T-helper 2 cell treated with Interferon-gamma antibody and Interleukin-4, amounts not matched to agents 5 μg/mL and 100 μg/mL, for 36 hours (primary cell): ENCODE data around the gene ACVR1B.

Source experiments
- DNase-seq: peaks from one replicate; pipeline ENCODE4 v3.0.0; 2021; ENCODE audit warnings: low spot score
- H3K27ac Mint-ChIP-seq: one replicate; pipeline ENCODE4 v1.8.0; 2021; ENCODE audit warnings: mild to moderate bottlenecking, mixed read lengths
- H3K27me3 Mint-ChIP-seq: one replicate; pipeline ENCODE4 v1.8.0; 2021; ENCODE audit warnings: low read depth, mixed read lengths
- H3K36me3 Mint-ChIP-seq: one replicate; pipeline ENCODE4 v1.8.0; 2021; ENCODE audit warnings: low read depth, mixed read lengths
- H3K4me1 Mint-ChIP-seq: one replicate; pipeline ENCODE4 v1.8.0; 2021; ENCODE audit warnings: low read depth, mixed read lengths
- H3K4me3 Mint-ChIP-seq: one replicate; pipeline ENCODE4 v1.8.0; 2022; ENCODE audit warnings: mild to moderate bottlenecking, moderate library complexity, mixed read lengths
- H3K9me3 Mint-ChIP-seq: one replicate; pipeline ENCODE4 v1.8.0; 2021; ENCODE audit warnings: mixed read lengths

ACVR1B gene

DNA sequence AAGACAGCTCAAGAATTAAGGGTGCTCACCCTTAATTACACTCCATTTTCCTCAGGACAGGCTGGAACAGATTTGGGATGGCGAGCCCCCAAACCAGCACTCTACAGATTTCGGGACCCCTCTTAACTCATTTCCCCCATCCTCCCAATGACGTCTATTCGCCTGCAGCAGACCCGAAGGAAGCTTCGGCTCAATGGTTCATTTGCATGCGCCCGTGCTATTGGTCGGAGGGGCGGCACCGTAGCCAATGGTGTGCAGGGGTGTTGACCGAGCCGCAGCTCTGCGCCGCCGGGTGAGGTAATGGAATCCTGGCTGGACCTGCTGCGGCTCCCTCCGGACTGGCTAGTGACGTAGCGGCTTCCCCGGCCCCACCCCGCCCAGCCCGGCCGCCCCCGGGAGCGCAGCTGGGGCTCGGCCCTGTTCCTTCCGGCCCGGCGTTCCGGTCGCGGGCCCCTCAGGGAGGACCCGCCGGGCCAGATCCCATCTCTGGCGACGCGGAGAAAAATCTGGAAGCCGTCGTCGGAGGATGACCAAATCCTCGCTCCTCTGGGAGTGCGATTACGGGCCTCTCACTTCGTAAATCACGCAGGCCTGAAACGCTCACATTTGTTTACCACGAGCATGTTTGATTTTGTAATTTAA, 81.4 kb downstream of the ACVR1B start:
- H3K4me3 Mint-ChIP-seq, result peak overlapping the region; percentile 78
- no peaks in the 10 kb centered on the region for H3K36me3 Mint-ChIP-seq
- H3K4me1 Mint-ChIP-seq, result peaks cover 22% of the 10 kb centered on the region
- no peaks in the 10 kb centered on the region for H3K9me3 Mint-ChIP-seq
- peak; percentile 95 for DNase-seq
- peaks cover 23% of the 10 kb centered on the region for H3K27me3 Mint-ChIP-seq
- H3K27ac Mint-ChIP-seq, result peak overlapping the region; percentile 82

DNA sequence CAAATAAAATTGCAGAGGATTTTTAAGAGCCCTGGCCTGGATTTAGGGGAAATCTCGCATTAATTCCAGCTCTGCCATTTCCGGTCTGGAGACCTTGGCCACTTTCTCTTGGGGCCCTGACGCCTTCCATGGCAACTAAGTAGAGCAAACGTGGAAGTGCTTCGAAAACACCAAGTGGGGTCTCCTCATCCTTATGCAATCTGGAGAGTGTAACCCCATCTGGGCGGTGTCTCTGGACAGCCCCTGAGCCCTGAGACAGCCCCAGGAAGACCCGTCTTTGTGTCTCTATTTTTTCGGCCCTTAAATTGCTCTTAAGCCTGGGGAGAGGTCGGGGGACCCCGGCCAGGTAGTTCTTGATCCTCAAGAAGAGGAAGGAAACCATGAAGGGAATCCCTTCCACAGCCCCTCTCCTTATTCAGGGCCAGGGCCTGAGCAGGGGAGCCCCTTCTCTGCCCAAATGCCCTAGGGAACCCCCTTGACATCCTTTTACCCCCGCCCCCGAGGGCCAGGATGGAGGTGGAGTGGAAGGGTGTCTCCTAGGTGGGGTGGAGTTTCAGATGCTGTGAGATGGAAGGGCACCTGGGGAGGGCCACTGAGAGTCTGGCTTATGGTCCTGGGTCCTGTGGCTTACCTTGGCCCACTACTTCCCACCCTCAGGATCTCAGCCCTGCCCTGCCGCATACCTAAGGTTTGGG, 82.1 kb downstream of the ACVR1B start:
- Mint-ChIP-seq H3K9me3 (no peaks in the 10 kb centered on the region), H3K27ac (peak overlapping the region; percentile 82), H3K4me3 (peak overlapping the region; percentile 78), H3K36me3 (no peaks in the 10 kb centered on the region), H3K4me1 (peaks cover 26% of the 10 kb centered on the region), H3K27me3 (peaks cover 29% of the 10 kb centered on the region)
- DNase-seq, result no peak

DNA sequence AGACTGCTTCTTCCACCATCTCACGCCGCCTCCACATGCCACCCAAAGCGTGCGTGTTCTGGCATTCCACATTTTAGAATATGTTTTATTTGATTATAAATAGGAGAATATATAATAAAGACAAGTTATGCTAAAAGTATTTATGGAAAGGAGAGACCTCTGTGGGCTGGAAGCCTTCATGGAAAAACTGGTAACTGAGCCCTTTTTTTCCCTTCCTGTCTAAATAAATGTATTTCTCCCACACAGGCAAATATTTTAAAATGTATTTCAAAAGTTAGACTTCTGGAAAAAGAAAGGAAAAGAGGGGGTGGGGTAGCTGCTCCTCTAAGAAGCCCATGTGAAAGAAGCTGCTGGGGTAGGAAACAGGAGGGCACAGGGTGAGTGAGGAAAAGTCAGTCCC, 83.7 kb downstream of the ACVR1B start:
- Mint-ChIP-seq H3K4me1 (peaks cover 26% of the 10 kb centered on the region), H3K9me3 (no peaks in the 10 kb centered on the region), H3K27me3 (peaks cover 31% of the 10 kb centered on the region), H3K36me3 (no peaks in the 10 kb centered on the region), H3K27ac (no peak overlapping the region), H3K4me3 (no peak overlapping the region)
- no peak for DNase-seq

- Mint-ChIP-seq H3K27ac (no peak overlapping the region), H3K9me3 (no peaks in the 10 kb centered on the region), H3K36me3 (no peaks in the 10 kb centered on the region), H3K4me3 (peak overlapping the region; percentile 51), H3K27me3 (peaks cover 31% of the 10 kb centered on the region), H3K4me1 (peaks cover 26% of the 10 kb centered on the region)
- no peak for DNase-seq
Measured at GRCh38 chr12:52035926-52036325, 84.4 kb downstream of the ACVR1B start.

DNA sequence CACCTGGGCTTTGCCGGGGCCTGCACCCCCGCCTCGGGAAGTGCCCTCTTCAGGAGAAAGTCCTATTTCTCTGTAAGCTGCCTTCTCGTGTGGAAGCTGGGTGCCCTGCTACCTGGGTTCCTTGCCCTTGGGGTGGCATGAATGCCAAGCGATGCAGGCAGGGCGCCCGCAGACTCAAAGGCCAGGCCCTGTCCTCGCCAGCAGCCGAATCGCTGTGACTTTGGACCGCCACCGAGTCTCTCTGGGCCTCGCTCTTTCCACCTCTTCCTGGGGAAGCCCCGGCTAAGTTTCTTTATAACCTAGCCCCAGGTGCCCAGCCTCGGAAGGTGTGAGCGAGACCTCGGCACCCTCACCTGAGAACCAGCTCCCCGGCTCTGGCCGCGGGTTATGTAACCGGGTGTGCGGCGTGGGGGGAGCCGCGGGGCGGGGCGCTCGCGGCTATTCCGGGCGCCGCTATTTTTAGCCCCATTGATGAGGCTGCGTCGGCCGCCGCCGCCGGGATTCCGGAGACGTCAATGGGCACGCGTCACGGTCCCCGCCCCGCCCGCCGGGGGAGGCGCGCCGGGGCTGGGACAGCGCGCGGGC, 85.2 kb downstream of the ACVR1B start:
- DNase-seq, result peak; percentile 79
- no peak overlapping the region for H3K27ac Mint-ChIP-seq
- H3K36me3 Mint-ChIP-seq, result no peaks in the 10 kb centered on the region
- H3K4me3 Mint-ChIP-seq, result peak overlapping the region; percentile 51
- no peaks in the 10 kb centered on the region for H3K9me3 Mint-ChIP-seq
- peaks cover 31% of the 10 kb centered on the region for H3K27me3 Mint-ChIP-seq
- peaks cover 27% of the 10 kb centered on the region for H3K4me1 Mint-ChIP-seq

GRCh38 chr12:52037248-52037861, 85.9 kb downstream of the ACVR1B start:
- H3K36me3 Mint-ChIP-seq, result no peaks in the 10 kb centered on the region
- no peak for DNase-seq
- no peaks in the 10 kb centered on the region for H3K9me3 Mint-ChIP-seq
- peak overlapping the region; percentile 19 for H3K4me3 Mint-ChIP-seq
- H3K4me1 Mint-ChIP-seq, result peaks cover 33% of the 10 kb centered on the region
- no peak overlapping the region for H3K27ac Mint-ChIP-seq
- H3K27me3 Mint-ChIP-seq, result peaks cover 31% of the 10 kb centered on the region

GRCh38 chr12:52038447-52038846, 86.9 kb downstream of the ACVR1B start:
- Mint-ChIP-seq H3K9me3 (no peaks in the 10 kb centered on the region), H3K4me3 (peak overlapping the region; percentile 71), H3K4me1 (peaks cover 27% of the 10 kb centered on the region), H3K36me3 (no peaks in the 10 kb centered on the region), H3K27ac (peak overlapping the region; percentile 26), H3K27me3 (peaks cover 28% of the 10 kb centered on the region)
- DNase-seq, result no peak

GRCh38 chr12:52041035-52041434, 89.5 kb downstream of the ACVR1B start:
- Mint-ChIP-seq H3K36me3 (no peaks in the 10 kb centered on the region), H3K4me3 (no peak overlapping the region), H3K27ac (no peak overlapping the region), H3K27me3 (peaks cover 12% of the 10 kb centered on the region), H3K4me1 (peaks cover 17% of the 10 kb centered on the region), H3K9me3 (no peaks in the 10 kb centered on the region)
- no peak for DNase-seq

- no peaks in the 10 kb centered on the region for H3K9me3 Mint-ChIP-seq
- H3K36me3 Mint-ChIP-seq, result no peaks in the 10 kb centered on the region
- no peak overlapping the region for H3K27ac Mint-ChIP-seq
- peaks cover 8% of the 10 kb centered on the region for H3K27me3 Mint-ChIP-seq
- peaks cover 15% of the 10 kb centered on the region for H3K4me1 Mint-ChIP-seq
- DNase-seq, result no peak
- H3K4me3 Mint-ChIP-seq, result no peak overlapping the region
Measured at GRCh38 chr12:52041695-52042123, 90.2 kb downstream of the ACVR1B start.

GRCh38 chr12:52042706-52043385, 91.3 kb downstream of the ACVR1B start:
- Mint-ChIP-seq H3K4me3 (no peak overlapping the region), H3K27me3 (peaks cover 8% of the 10 kb centered on the region), H3K9me3 (no peaks in the 10 kb centered on the region), H3K36me3 (no peaks in the 10 kb centered on the region), H3K27ac (no peak overlapping the region), H3K4me1 (peaks cover 15% of the 10 kb centered on the region)
- DNase-seq, result no peak

- Mint-ChIP-seq H3K27ac (no peak overlapping the region), H3K36me3 (no peaks in the 10 kb centered on the region), H3K4me3 (no peak overlapping the region), H3K9me3 (no peaks in the 10 kb centered on the region), H3K27me3 (peaks cover 2% of the 10 kb centered on the region), H3K4me1 (peaks cover 11% of the 10 kb centered on the region)
- no peak for DNase-seq
Measured at GRCh38 chr12:52043386-52044212, 92.1 kb downstream of the ACVR1B start.

- Mint-ChIP-seq H3K4me3 (no peak overlapping the region), H3K36me3 (no peaks in the 10 kb centered on the region), H3K27ac (no peak overlapping the region), H3K27me3 (peaks cover 3% of the 10 kb centered on the region), H3K4me1 (peaks cover 14% of the 10 kb centered on the region), H3K9me3 (no peaks in the 10 kb centered on the region)
- no peak for DNase-seq
Measured at GRCh38 chr12:52044292-52044983, 92.9 kb downstream of the ACVR1B start.

- Mint-ChIP-seq H3K4me1 (peaks cover 23% of the 10 kb centered on the region), H3K27ac (no peak overlapping the region), H3K9me3 (no peaks in the 10 kb centered on the region), H3K36me3 (no peaks in the 10 kb centered on the region), H3K27me3 (peaks cover 6% of the 10 kb centered on the region), H3K4me3 (no peak overlapping the region)
- DNase-seq, result no peak
Measured at GRCh38 chr12:52045794-52046199, 94.3 kb downstream of the ACVR1B start.
